GM12878 (cell line): ENCODE data around the gene PPIE.

Experiments
- CTCF ChIP-seq, 3 experiments: IDR thresholded peaks in 2 of 3; conservative IDR thresholded peaks in 1 of 3; 2 replicates each; pipeline ENCODE4 v1.5.1; 2011; ENCODE audit warnings: low read depth in 3 of 3, low read length in 3 of 3, mild to moderate bottlenecking in 3 of 3, control low read depth in 2 of 3, moderate library complexity in 2 of 3, inconsistent platforms in 1 of 3, mixed read lengths in 1 of 3; ENCODE audit not compliant: control insufficient read depth in 2 of 3, insufficient read depth in 1 of 3; ENCODE audit errors: extremely low read depth in 1 of 3
- EZH2 ChIP-seq: IDR thresholded peaks from 2 replicates; pipeline ENCODE4 v1.6.1; 2012; ENCODE audit warnings: low read depth, mild to moderate bottlenecking, control low read depth, inconsistent platforms, low read length, borderline replicate concordance; ENCODE audit not compliant: control insufficient read depth
- HCFC1 ChIP-seq: fragments of 150-350 bp; IDR thresholded peaks from 2 replicates; pipeline ENCODE4 v1.6.1; 2014; ENCODE audit warnings: low read length
- HDAC2 ChIP-seq: fragments of 200-600 bp; sonication (generic); IDR thresholded peaks from 2 replicates; pipeline ENCODE4 v1.6.1; 2017
- POLR2AphosphoS5 ChIP-seq: IDR thresholded peaks from 2 replicates; pipeline ENCODE4 v1.6.1; 2011; ENCODE audit warnings: mild to moderate bottlenecking, low read length, inconsistent platforms
- SUZ12 ChIP-seq: fragments of 200-600 bp; sonication (generic); IDR thresholded peaks from one replicate; pipeline ENCODE4 v1.6.1; 2018; ENCODE audit warnings: antibody characterized with exemption, mild to moderate bottlenecking; ENCODE audit not compliant: unreplicated experiment

- TF ChIP-seq SUZ12 (no peak), CTCF (IDR thresholded peaks at IDR 0.05 in 2 of 3, conservative IDR thresholded peaks at IDR 0.05 in 1 of 3; ENCODE audit: control insufficient read depth in 2 of 3, extremely low read depth in 1 of 3, insufficient read depth in 1 of 3, low read depth in 3 of 3, low read length in 3 of 3) (no peak), POLR2AphosphoS5 (no peak), HCFC1 (no peak), HDAC2 (no peak), EZH2 (no peak)
These were observed 43.4 kb downstream of the PPIE start for GRCh38 chr1:39782103-39782502.
